Gastroesophageal sphincter (tissue), 3 donors: ENCODE results near the gene SNRNP48.

ENCODE experiments used
- POLR2AphosphoS5 ChIP-seq: sonication (generic); formaldehyde crosslinking; IDR thresholded peaks from one replicate; pipeline ENCODE4 v1.6.1; 2017; ENCODE audit warnings: antibody characterized with exemption
- TF ChIP-seq, protein P1 (sequence below), 4 experiments: fragments of 200-600 bp in 2 of 4; fragments of 450-650 bp in 2 of 4; sonication (generic) in 1 of 4; IDR thresholded peaks; one replicate each; pipeline ENCODE4 v1.5.1; 2017 to 2019; ENCODE audit warnings: antibody characterized with exemption in 4 of 4, mild to moderate bottlenecking in 2 of 4, moderate library complexity in 2 of 4

DNA sequence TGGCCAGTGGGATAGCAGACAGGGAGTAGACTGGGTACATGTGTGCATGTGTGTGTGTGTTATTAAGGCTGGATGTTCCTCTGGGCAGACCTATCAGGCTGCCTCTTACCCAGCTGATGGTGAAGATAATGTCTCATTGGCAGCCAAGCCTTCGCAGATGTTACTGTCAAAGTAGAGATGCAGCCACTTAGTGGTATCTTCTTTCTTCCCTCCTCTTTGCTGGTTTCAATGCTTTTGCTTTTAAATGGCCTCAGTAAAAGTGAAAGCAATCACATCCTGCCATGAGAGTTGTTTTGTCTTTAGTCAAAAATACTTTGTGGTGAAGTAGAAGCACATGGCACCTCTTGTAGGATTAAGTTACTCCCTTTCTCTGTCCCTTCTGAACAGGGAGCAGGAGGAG, 57.5 kb downstream of the SNRNP48 start:
- TF ChIP-seq, protein P1, sequence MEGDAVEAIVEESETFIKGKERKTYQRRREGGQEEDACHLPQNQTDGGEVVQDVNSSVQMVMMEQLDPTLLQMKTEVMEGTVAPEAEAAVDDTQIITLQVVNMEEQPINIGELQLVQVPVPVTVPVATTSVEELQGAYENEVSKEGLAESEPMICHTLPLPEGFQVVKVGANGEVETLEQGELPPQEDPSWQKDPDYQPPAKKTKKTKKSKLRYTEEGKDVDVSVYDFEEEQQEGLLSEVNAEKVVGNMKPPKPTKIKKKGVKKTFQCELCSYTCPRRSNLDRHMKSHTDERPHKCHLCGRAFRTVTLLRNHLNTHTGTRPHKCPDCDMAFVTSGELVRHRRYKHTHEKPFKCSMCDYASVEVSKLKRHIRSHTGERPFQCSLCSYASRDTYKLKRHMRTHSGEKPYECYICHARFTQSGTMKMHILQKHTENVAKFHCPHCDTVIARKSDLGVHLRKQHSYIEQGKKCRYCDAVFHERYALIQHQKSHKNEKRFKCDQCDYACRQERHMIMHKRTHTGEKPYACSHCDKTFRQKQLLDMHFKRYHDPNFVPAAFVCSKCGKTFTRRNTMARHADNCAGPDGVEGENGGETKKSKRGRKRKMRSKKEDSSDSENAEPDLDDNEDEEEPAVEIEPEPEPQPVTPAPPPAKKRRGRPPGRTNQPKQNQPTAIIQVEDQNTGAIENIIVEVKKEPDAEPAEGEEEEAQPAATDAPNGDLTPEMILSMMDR (IDR thresholded peaks at IDR 0.05): no peak
- TF ChIP-seq POLR2AphosphoS5: no peak
